KG1 (cell line): Measurements from ENCODE around the gene PRDX1.
A peak's percentile ranks its signal among the peaks of the same experiment; 100 is the strongest.
"Not testable (repeated sequence)": the region's sequence is repeated elsewhere in the genome, so short reads cannot be mapped to it uniquely, and the experiment has no call there.

Experiments used
- DNase-seq: peaks from one replicate; lab custom pipeline; 2025; lab: John Stamatoyannopoulos, UW

Gene PRDX1

GRCh38 chr1:45503462-45504360, 18.0 kb downstream of the PRDX1 start:
- no peak for DNase-seq

- DNase-seq = no peak
Measured at GRCh38 chr1:45501505-45501859, 20.2 kb downstream of the PRDX1 start.

- DNase-seq = peak; percentile 9
Measured at GRCh38 chr1:45499415-45499769, 22.3 kb downstream of the PRDX1 start.

GRCh38 chr1:45498279-45498678, 23.4 kb downstream of the PRDX1 start:
- no peak for DNase-seq

- DNase-seq = peak; percentile 36
Measured at GRCh38 chr1:45493116-45493697, 28.5 kb downstream of the PRDX1 start.

GRCh38 chr1:45492691-45493090, 29.0 kb downstream of the PRDX1 start:
- DNase-seq = no peak

GRCh38 chr1:45491487-45492260, 30.0 kb downstream of the PRDX1 start:
- no peak for DNase-seq

GRCh38 chr1:45490626-45491486, 30.8 kb downstream of the PRDX1 start, which contains the start of gene TESK2:
TESK2 (minus strand) TSS chr1:45491163; CDS start chr1:45457785, 33,378 bp downstream.
- peak; percentile 98 for DNase-seq

- DNase-seq = peak; percentile 24
Measured at GRCh38 chr1:45490121-45490625, 31.5 kb downstream of the PRDX1 start.

GRCh38 chr1:45489379-45489778, 32.3 kb downstream of the PRDX1 start:
- not testable (repeated sequence) for DNase-seq

GRCh38 chr1:45488666-45489377, 32.9 kb downstream of the PRDX1 start:
- DNase-seq = no peak

GRCh38 chr1:45485949-45486348, 35.7 kb downstream of the PRDX1 start:
- no peak for DNase-seq

GRCh38 chr1:45479039-45479748, 42.5 kb downstream of the PRDX1 start:
- DNase-seq = no peak

- no peak for DNase-seq
Measured at GRCh38 chr1:45478121-45478814, 43.4 kb downstream of the PRDX1 start.

GRCh38 chr1:45477646-45478045, 44.0 kb downstream of the PRDX1 start:
- no peak for DNase-seq

- not testable (repeated sequence) for DNase-seq
Measured at GRCh38 chr1:45474194-45474593, 47.5 kb downstream of the PRDX1 start.

GRCh38 chr1:45473302-45473701, 48.4 kb downstream of the PRDX1 start:
- no peak for DNase-seq

- DNase-seq = no peak
Measured at GRCh38 chr1:45470306-45470798, 51.3 kb downstream of the PRDX1 start.

- DNase-seq = not testable (repeated sequence)
Measured at GRCh38 chr1:45467353-45467752, 54.3 kb downstream of the PRDX1 start.
